ENCODE data around the gene TRIO. TPM values are rescaled to one million over a fixed set of nuclear protein-coding genes. Genes with fewer than 3 reads are reported as not detected.

TRIO gene
- total and polyA plus RNA-seq, 2 donors (not counting 3 experiments of a cell fraction or from before 2014, with no cell fraction given) = 82.9 to 248 TPM

DNA sequence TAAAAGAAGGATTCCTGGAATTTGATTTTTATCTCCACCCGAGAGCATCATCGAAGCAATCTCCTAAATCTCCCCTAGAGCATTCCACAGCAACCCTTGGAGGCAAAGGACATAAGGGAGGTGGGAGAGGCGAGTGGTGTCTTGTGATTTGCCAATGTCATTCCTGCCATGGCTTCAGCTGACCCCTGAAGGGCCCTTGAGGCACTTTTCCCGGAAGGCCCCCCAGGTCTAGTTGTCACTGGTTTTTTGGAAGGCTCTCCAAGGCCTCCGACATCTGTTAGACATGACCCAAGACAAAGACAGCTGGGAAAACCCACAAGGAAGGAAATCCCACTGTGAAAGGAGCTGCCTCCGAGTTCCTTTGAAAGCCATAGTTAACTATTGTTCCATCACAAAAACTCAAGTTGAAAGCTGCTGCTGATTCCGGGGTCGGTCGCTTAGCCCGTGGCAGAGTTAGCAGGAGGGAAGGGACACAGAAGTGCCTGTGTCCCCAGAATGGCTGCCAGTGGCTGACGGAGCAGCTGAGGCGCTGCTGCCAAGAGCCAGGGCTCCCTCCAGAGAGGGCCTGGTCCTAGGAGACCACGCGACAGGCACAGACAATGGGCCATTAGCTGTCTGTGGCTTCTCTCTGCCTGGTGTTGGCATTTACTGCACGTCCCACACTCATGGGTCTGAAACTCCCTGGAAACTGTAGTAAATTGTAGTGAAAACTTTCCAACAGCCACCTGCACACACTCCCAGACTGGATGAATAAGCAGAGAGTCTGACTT is 24.4 kb upstream of the TRIO start:
- H3K9ac ChIP-seq (replicated peaks; ENCODE audit: extremely low read depth, insufficient read depth, low read length) = no peak overlapping the region
- no peak overlapping the region for H3K4me3 ChIP-seq (replicated peaks in 1 of 3; ENCODE audit: insufficient read depth in 1 of 3, low read depth in 1 of 3, low read length in 3 of 3)
- ChIA-PET CTCF (interaction anchor here (2.1 kb wide), 1 partner anchor 9 kb away, joined by 6 read pairs; no protein-coding TSS in a partner anchor), POLR2A (no interaction called here)
- dilution Hi-C loops (cut with MboI; ENCODE audit: extremely low pct_ligation_motif_present, low sequenced_read_pairs) = loop anchor here (25.0 kb wide), 1 partner anchor 131 kb away; no protein-coding TSS in a partner anchor
- FAIRE-seq (no peak), DNase-seq (ENCODE audit: low read depth, low spot score) (no peak)
- no peaks in the 10 kb centered on the region for H4K20me1 ChIP-seq (replicated peaks; ENCODE audit: control insufficient read depth, extremely low read depth, insufficient read depth, low read length)
- no peaks in the 10 kb centered on the region for H3K36me3 ChIP-seq (ENCODE audit: control insufficient read depth in 2 of 2, extremely low read depth in 1 of 2, insufficient read depth in 2 of 2, low read length in 2 of 2)
- H3K27me3 ChIP-seq (ENCODE audit: control insufficient read depth in 2 of 2, insufficient read depth in 2 of 2, low read length in 2 of 2) = peaks cover 2 to 5% of the 10 kb centered on the region in 2 experiments
- no peak overlapping the region for H3K27ac ChIP-seq (ENCODE audit: insufficient read depth, low read depth, low read length)
- no peak overlapping the region for H3K4me2 ChIP-seq (ENCODE audit: insufficient read depth, low read length)
- H2AFZ ChIP-seq (ENCODE audit: low read depth, low read length) = no peak overlapping the region
- H3K4me1 ChIP-seq (ENCODE audit: control insufficient read depth, extremely low read depth, insufficient read depth, low read length) = peaks cover 4% of the 10 kb centered on the region
- no peak for TF ChIP-seq EZH2 (IDR thresholded peaks at IDR 0.05; ENCODE audit: borderline replicate concordance, low read depth, low read length, severe bottlenecking)
- TF ChIP-seq FOS (IDR thresholded peaks at IDR 0.05; ENCODE audit: borderline replicate concordance, insufficient read depth, low read length) = no peak
- no peak for TF ChIP-seq POLR2AphosphoS5 (IDR thresholded peaks at IDR 0.05; ENCODE audit: insufficient read depth, low read depth, low read length)
- TF ChIP-seq MYC (IDR thresholded peaks at IDR 0.05; ENCODE audit: low read depth, low read length) = no peak
- no peak for TF ChIP-seq POLR2A (IDR thresholded peaks at IDR 0.05; ENCODE audit: low read depth, low read length)
- TF ChIP-seq CTCF (IDR thresholded peaks at IDR 0.05; ENCODE audit: extremely low read depth in 1 of 2, insufficient read depth in 1 of 2, low read depth in 1 of 2, low read length in 2 of 2) = no peak
- no peak for TF ChIP-seq MAX (IDR thresholded peaks at IDR 0.05; ENCODE audit: insufficient read depth, insufficient read length)
- no peak for TF ChIP-seq JUN (IDR thresholded peaks at IDR 0.05; ENCODE audit: borderline replicate concordance, insufficient read depth, insufficient read length, low read depth)
- TF ChIP-seq GATA2 (IDR thresholded peaks at IDR 0.05; ENCODE audit: insufficient read depth, insufficient read length, low read depth, low read length) = no peak
- BruUV-seq (replicated peaks) = no TSS peak
- intact Hi-C loops (cut with micrococcal nuclease) = no loop called here
- no peaks in the 10 kb centered on the region for H3K79me2 ChIP-seq (ENCODE audit: control insufficient read depth, insufficient read depth, low read length)
- H3K9me1 ChIP-seq (replicated peaks; ENCODE audit: control insufficient read depth, extremely low read depth, insufficient read depth, low read length) = no peaks in the 10 kb centered on the region
- H3K9me3 ChIP-seq (replicated peaks; ENCODE audit: control insufficient read depth, insufficient read depth, low read length) = no peaks in the 10 kb centered on the region
